NB4 (cell line): ENCODE data around the gene SKOR1.

Source experiments
- DNase-seq: peaks from one replicate; pipeline ENCODE4 v3.0.0; 2010; ENCODE audit warnings: low read depth
- H3K4me3 ChIP-seq: one replicate; pipeline ENCODE4 v1.5.1; 2011; ENCODE audit warnings: mild to moderate bottlenecking, low read depth, low read length, moderate library complexity
- CTCF ChIP-seq: IDR thresholded peaks from one replicate; pipeline ENCODE4 v1.5.1; 2012; ENCODE audit warnings: low read depth, low read length
- MAX ChIP-seq: IDR thresholded peaks from 2 replicates; pipeline ENCODE4 v1.6.1; 2011; ENCODE audit warnings: low read depth, low read length
- MYC ChIP-seq: IDR thresholded peaks from 2 replicates; pipeline ENCODE4 v1.6.1; 2011; ENCODE audit warnings: low read depth, low read length
- POLR2A ChIP-seq: IDR thresholded peaks from 2 replicates; pipeline ENCODE4 v1.6.1; 2011; ENCODE audit warnings: mild to moderate bottlenecking; ENCODE audit not compliant: insufficient read length; ENCODE audit errors: extremely low read depth

Gene SKOR1

GRCh38 chr15:67794832-67795574 lies 30.3 kb upstream of the SKOR1 start:
- TF ChIP-seq CTCF: no peak
- no peak for TF ChIP-seq MYC
- TF ChIP-seq POLR2A: no peak
- no peak for TF ChIP-seq MAX
- no peak for DNase-seq
- no peak overlapping the region for H3K4me3 ChIP-seq

- H3K4me3 ChIP-seq: no peak overlapping the region
- DNase-seq: no peak
- no peak for TF ChIP-seq CTCF
- no peak for TF ChIP-seq MYC
- no peak for TF ChIP-seq POLR2A
- no peak for TF ChIP-seq MAX
These were observed 28.8 kb upstream of the SKOR1 start for GRCh38 chr15:67796196-67797127.

GRCh38 chr15:67799801-67800205 lies 25.5 kb upstream of the SKOR1 start:
- TF ChIP-seq CTCF: no peak
- TF ChIP-seq MYC: no peak
- no peak for TF ChIP-seq POLR2A
- no peak for TF ChIP-seq MAX
- no peak overlapping the region for H3K4me3 ChIP-seq
- DNase-seq: no peak

GRCh38 chr15:67801142-67801541 lies 24.2 kb upstream of the SKOR1 start:
- no peak overlapping the region for H3K4me3 ChIP-seq
- TF ChIP-seq MAX: no peak
- no peak for TF ChIP-seq CTCF
- TF ChIP-seq MYC: no peak
- no peak for TF ChIP-seq POLR2A
- no peak for DNase-seq

- TF ChIP-seq MAX: no peak
- TF ChIP-seq CTCF: no peak
- TF ChIP-seq MYC: no peak
- TF ChIP-seq POLR2A: no peak
- no peak overlapping the region for H3K4me3 ChIP-seq
- no peak for DNase-seq
These were observed 23.1 kb upstream of the SKOR1 start for GRCh38 chr15:67801926-67802914.
